ENCODE data around the gene UBLCP1.
"Not testable (repeated sequence)": the region's sequence is repeated elsewhere in the genome, so short reads cannot be mapped to it uniquely, and the experiment has no call there.

The UBLCP1 gene

GRCh38 chr5:159249158-159249557 lies 13.9 kb upstream of the UBLCP1 start:
- DNase-seq (ENCODE audit: low spot score): no peak

GRCh38 chr5:159252195-159252594 lies 10.9 kb upstream of the UBLCP1 start:
- no peak for DNase-seq (ENCODE audit: low spot score)

GRCh38 chr5:159257007-159257406 lies 6.1 kb upstream of the UBLCP1 start:
- DNase-seq (ENCODE audit: low spot score): no peak

- DNase-seq (ENCODE audit: low spot score): no peak
These were observed 5.3 kb upstream of the UBLCP1 start for GRCh38 chr5:159257629-159258283.

DNA sequence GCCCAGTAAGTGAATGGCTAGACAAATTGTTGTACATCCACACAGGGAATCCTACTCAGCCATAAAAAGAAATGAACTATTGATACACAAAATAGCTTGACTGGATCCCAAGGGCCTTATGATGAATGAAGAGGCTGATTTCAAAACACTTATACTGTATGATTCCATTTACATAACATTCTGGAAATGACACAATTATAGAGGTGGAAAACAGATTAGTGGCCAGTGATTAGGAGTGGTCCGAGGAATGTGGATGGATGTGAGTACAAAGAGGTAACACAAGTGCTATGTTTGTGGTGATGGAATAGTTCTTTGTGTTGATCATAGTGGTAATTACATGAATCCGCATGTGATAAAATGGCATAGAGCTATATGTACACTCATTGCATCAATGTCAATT lies 4.7 kb upstream of the UBLCP1 start:
- no peak for DNase-seq (ENCODE audit: low spot score)

DNA sequence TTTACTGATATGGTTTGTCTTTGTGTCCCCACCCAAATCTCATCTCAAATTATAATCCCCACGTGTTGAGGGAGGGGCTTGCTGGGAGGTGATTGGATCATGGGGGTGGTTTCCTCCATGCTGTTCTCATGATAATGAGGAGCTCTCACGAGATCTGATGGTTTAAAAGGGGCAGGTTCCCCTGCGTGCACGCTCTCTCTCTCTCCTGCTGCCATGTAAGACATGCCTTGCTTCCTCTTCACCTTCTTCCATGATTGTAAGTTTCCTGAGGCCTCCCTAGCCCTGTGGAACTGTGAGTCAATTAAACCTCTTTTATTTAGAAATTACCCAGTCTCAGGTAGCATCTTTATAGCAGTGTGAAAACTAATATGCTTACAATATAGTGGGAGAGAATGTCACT lies 2.9 kb upstream of the UBLCP1 start:
- not testable (repeated sequence) for DNase-seq (ENCODE audit: low spot score)

DNA sequence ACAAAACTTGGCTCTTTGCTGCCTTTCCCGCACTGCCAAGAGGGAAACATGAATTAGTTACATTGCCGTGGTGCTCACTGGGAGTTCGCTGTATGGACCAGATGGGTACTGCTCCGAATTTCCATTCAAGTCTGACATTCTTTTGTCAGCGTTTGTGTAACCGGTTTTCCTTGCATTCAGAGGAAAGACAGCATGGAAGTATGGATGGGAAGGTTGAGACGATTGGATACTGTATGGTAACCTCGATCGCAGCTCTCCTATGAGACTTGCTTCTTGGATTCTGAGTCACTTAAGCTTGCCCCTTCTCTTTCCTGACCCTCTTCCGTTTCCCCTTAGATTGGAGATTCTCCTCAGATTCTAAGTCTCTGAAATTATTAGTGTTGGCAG lies 625 bp upstream of the UBLCP1 start:
- DNase-seq (ENCODE audit: low spot score): no peak

DNA sequence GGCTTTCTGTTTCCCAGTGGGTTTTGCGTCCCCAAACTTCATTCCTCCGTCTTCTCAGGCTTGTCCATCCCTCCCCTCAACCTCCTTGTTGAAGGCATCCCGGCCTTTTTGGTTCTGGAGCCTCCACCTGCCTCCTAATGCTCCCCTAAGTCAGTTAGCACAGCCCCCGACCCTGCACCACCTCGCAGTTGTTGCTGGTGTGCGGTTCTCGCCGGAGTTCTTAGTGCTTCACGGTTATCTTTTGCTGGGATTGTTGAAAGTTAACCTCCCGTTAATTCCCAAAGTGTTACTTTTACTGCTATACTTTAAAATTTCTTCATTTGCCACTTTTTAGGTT lies 447 bp downstream of the UBLCP1 start:
- no peak for DNase-seq (ENCODE audit: low spot score)

DNA sequence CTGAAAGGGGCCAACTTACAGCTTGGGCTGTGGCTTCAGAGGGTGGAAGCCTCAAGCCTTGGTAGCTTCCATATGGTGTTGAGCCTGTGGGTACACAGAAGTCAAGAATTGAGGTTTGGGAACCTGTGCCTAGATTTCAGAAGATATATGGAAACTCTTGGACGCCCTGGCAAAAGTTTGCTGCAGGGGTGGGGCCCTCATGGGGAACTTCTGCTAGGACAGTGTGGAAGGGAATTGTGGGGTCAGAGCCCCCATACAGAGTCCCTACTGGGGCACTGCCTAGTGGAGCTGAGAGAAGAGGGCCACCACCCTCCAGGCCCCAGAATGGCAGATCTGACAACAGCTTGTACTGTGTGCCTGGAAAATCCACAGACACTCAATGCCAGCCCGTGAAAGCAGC lies 3.7 kb downstream of the UBLCP1 start:
- DNase-seq (ENCODE audit: low spot score): not testable (repeated sequence)

- DNase-seq (ENCODE audit: low spot score): no peak
These were observed 6.6 kb downstream of the UBLCP1 start for GRCh38 chr5:159269723-159270122.

- no peak for DNase-seq (ENCODE audit: low spot score)
These were observed 10.8 kb downstream of the UBLCP1 start for GRCh38 chr5:159273923-159274322.

DNA sequence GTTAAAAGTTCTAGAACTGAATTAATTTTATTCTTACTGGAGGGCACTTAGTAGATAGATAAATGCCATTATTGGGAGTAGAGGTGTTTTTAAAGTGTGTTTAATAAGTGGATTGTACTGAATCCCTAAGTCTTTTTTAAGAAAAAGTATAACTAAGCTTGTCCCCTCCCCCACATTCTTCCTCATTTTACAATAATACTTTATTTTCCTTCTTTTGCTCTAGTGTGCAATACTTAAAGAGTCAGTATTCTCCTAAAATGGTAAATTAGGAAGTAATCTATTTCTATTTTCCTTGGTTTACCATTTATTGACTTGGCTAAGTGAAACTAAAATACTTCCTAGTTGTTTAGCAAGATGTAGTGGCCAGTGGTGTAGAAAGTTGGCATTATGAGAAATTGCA lies 11.6 kb downstream of the UBLCP1 start:
- no peak for DNase-seq (ENCODE audit: low spot score)

DNA sequence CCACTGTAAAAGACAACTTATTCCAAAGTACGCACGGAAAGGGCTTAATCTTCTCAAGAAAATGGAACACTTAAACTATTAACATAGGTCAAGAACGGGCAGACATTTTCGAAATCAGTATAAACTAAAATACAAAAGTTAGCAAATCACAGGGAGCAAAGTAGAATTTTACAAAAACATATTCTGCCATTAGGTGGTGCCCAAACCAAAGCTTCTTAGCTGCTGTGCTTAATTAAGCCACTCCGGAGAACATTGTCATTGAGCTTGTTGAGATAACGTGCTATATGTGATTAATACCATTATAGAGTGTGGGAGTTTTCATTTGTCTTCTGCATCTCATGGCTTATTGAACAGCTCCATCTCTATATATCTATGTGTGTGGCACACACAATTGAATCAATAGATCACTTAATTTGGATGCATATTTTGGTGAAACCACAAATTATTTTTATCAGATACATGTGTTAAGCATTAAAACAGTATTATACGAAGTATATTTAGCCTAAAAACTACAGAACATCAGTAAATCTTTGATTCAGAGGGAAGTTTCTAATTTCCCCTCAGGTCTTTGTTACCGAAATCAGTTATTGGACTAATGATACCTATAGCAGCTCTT lies 23.4 kb downstream of the UBLCP1 start:
- peak; percentile 22 for DNase-seq (ENCODE audit: low spot score)

DNA sequence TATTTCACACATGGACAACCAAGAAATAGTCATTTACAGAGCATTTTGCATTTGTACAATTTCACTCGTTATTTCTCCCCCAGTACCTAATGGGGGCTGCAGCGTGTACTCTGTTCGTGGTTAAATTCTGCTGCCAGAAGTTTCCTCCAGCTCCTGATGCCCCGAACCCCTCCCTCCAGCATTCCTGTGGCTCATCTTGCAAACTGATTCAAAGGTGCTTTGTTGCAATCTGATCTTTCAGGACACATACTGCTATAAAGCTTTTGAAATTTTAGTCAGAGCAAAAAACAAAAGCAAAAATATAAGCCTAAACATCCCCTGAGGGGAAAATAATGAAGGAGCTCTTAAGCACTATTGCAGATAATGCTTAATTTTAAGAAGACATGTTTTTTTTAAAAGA lies 27.7 kb downstream of the UBLCP1 start:
- no peak for DNase-seq (ENCODE audit: low spot score)

GRCh38 chr5:159294921-159295320 lies 31.8 kb downstream of the UBLCP1 start:
- DNase-seq (ENCODE audit: low spot score): no peak

DNA sequence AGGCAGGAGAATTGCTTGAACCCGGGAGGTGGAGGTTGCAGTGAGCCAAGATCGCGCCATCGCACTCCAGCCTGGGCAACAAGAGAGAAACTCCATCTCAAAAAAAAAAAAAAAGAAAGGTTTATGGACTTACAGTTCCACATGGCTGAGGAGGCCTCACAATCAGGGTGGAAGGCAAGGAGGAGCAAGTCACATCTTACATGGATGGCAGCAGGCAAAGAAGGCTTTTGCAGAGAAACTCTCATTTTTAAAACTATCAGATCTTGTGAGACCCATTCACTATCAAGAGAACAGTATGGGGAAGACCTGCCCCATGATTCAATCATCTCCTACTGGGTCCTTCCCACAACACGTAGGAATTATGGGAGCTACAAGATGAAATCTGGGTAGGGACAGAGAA lies 34.2 kb downstream of the UBLCP1 start:
- DNase-seq (ENCODE audit: low spot score): not testable (repeated sequence)

DNA sequence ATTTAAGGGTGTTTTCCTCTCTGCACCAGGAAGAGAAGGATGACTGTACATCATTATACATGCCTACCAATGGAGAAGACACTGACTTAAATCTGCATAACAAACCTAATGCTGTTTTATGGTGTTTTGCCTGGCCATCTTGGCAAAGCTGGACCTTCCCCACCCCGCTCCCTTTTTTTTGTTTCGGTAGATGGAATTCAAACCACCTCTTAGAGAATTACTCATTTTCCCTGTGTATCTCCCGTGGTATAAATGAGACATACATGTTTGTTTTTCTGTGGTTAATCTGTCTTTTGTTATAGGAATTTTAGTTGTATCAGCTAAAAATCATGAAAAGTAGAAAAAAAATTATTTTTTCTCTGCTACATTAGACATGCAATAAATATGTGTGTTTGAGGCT lies 38.4 kb downstream of the UBLCP1 start:
- DNase-seq (ENCODE audit: low spot score): no peak

DNA sequence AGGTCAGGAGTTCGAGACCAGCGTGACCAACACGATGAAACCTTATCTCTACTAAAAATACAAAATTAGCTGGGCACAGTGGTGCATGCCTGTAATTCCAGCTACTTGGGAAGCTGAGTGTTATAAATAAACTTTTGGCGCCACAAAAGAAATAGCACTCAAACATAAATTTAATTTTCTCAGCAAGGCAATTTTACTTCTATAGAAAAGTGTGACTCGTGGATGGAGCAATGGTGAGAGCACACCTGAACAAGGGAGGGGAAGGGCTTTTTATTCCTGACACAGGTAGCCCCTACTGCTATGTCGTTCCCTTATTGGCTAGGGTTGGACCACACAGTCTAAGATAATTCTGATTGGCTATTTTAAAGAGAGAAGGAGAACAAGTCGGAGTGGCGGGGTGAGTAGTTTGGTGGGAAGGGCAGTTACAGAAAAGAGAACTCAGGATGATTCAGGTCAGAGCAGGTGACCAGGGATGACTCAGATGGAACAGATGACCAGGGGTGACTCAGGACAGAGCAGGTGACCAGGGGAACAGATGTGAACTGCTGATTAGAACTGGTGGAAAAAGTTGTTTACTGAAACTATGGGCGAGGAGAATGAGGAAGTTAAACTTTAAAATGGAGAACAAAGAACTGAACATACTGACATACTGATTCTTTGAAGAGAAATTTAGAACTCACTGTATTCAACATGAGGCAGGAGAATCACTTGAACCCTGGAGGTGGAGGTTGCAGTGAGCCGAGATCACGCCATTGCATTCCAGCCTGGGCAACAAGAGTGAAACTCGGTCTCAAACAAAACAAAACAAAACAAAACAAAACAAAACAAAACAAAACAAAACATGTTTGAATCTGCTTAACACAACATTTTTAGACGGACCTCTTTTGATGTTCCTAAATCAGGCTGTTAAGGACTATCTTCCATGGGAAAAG lies 39.1 kb downstream of the UBLCP1 start:
- DNase-seq (ENCODE audit: low spot score): not testable (repeated sequence)

DNA sequence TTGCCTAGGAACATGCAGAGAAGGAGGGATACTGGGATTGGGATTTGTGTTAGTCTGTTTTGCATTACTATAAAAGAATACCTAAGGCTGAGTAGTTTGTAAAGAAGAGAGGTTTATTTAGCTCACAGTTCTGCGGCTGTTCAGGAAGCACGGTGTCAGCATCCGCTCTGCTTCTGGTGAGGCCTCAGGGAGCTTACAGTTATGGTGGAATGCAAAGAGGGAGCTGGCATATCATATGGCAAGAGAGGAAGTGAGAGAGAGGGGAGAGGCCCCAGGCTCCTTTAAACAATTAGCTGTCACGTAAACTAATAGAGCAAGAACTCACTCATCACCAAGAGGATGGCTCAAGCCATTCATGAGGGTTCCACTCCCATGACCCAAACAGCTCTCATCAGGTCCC lies 40.2 kb downstream of the UBLCP1 start:
- no peak for DNase-seq (ENCODE audit: low spot score)

GRCh38 chr5:159304961-159305595 lies 42.0 kb downstream of the UBLCP1 start:
- DNase-seq (ENCODE audit: low spot score): no peak

DNA sequence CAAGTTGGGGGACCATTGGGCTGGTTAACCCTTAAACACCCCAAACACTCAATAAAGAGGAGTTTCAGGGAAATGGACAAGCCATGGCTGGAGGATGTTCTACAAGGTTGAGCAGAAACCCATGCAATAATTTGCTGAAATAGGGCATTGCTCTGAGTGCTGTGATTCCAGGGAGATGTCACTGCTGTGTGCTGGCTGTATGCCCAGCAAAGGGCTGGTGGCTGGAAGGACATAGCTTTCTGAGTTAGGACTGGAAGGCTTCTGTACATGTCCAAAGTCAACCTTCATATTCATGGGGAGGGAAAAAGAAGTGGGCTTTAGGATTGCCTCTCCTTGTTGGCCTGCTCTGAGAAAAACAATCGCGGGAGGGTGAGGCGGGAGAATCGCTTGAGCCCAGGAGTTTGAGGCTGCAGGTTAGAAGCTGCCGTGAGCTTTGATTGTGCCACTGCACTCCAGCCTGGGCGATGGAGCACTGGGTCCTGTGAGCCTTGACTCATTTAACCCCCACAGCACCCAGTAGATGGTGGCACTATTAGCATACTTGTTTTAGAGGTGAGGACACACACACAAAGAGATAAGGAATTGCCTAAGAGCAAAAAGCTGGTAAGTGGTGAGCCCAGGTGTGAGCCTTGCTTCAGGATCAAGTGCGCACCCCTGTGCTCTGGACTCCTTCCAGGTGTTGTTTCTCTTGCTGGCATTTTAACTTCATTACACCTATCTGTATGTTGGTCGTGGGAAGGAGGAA lies 46.8 kb downstream of the UBLCP1 start:
- DNase-seq (ENCODE audit: low spot score): no peak

DNA sequence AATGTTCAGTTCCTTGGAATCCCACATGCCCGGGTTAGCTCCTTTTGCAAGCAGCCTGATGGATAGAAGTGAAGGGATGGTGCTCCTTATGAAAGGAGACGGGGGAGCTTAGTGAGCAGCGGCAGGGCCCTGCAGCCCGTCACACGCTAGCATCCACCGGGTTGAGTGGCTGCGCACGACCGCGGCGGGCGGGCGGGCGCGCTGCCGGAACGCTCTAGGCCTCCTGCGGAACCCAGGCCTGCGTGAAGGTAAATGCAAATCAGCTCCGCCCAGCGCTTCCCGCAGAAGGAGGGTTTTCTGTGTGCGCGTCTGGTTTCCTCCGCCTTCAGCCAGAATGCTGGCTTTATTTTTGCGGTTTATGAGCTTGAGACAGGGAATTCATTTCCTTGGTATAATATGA lies 47.4 kb downstream of the UBLCP1 start:
- DNase-seq (ENCODE audit: low spot score): no peak
